Neural crest cell (in vitro differentiated cells): ENCODE results near the gene VN1R4. TPM values are rescaled to one million over a fixed set of nuclear protein-coding genes. Genes with fewer than 3 reads are reported as not detected.
"Not testable (repeated sequence)": the region's sequence is repeated elsewhere in the genome, so short reads cannot be mapped to it uniquely, and the experiment has no call there.

Experiments used
- DNase-seq: peaks from one replicate; pipeline ENCODE4 v3.0.0; 2021; ENCODE audit warnings: low read depth, mixed read lengths, low spot score
- H3K27ac Mint-ChIP-seq: one replicate; pipeline ENCODE4 v1.8.0; 2021; ENCODE audit warnings: mild to moderate bottlenecking, mixed read lengths; ENCODE audit not compliant: unreplicated experiment
- H3K27me3 Mint-ChIP-seq: 2 replicates; pipeline ENCODE4 v1.8.0; 2021; ENCODE audit warnings: low read depth, mild to moderate bottlenecking, mixed read lengths
- H3K36me3 Mint-ChIP-seq: 2 replicates; pipeline ENCODE4 v1.8.0; 2021; ENCODE audit warnings: low read depth, mild to moderate bottlenecking, mixed read lengths
- H3K4me1 Mint-ChIP-seq: 2 replicates; pipeline ENCODE4 v1.8.0; 2021; ENCODE audit warnings: mixed read lengths
- H3K4me3 Mint-ChIP-seq: one replicate; pipeline ENCODE4 v1.8.0; 2021; ENCODE audit warnings: mild to moderate bottlenecking, mixed read lengths
- H3K9me3 Mint-ChIP-seq: 2 replicates; pipeline ENCODE4 v1.8.0; 2021; ENCODE audit warnings: mixed read lengths
- total RNA-seq: library from RNA; stranded (reverse); gene quantifications from 2 replicates; pipeline ENCODE4 v1.2.1, GENCODE V29; 2021
- TF ChIP-seq, protein P1 (sequence below): fragments of 200-600 bp; sonication (generic); conservative IDR thresholded peaks from 2 replicates; pipeline ENCODE4 v1.5.0; 2021; ENCODE audit warnings: antibody characterized with exemption, mild to moderate bottlenecking

Gene VN1R4
- total RNA-seq, 1 donor from 2014 or later: not detected

DNA sequence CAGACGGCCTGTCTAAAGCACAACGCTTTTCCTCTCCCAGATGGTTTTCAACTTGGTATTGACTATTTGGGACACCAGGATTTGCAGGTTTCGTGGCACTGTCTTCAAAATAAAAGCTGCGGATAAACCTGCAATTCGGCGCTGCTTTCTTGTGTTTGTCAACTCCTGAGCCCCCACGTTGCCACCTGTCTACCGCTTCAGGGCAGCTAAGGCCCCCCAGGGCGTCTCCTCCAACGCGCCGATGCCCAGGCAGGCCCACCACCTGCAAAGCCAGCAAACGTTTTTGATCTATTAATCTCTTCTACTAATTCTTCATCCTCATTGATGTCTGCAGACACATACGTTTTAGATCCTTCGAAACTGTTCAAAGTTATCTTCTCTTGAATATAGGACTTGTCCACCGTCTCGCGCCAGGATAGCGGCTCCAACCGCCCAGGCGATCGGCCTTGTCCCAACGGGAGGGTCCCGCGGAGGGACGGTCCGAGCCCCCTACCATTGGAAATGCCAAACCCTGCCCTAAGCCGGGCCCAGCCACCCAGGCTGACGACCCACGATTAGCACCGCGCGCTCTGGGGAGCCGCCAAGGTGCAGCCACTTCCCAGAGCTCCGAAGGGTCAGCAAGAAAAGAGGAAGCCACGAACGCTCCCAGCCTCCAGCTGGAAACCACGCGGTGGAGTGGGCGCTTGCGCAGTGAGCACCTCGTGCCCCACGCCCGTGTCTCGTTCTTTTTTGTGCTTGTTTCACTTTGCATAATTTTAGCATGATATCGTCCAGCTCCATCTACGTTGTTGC lies 23.4 kb upstream of the VN1R4 start:
- H3K9me3 Mint-ChIP-seq: peaks cover 19% of the 10 kb centered on the region
- TF ChIP-seq, protein P1, sequence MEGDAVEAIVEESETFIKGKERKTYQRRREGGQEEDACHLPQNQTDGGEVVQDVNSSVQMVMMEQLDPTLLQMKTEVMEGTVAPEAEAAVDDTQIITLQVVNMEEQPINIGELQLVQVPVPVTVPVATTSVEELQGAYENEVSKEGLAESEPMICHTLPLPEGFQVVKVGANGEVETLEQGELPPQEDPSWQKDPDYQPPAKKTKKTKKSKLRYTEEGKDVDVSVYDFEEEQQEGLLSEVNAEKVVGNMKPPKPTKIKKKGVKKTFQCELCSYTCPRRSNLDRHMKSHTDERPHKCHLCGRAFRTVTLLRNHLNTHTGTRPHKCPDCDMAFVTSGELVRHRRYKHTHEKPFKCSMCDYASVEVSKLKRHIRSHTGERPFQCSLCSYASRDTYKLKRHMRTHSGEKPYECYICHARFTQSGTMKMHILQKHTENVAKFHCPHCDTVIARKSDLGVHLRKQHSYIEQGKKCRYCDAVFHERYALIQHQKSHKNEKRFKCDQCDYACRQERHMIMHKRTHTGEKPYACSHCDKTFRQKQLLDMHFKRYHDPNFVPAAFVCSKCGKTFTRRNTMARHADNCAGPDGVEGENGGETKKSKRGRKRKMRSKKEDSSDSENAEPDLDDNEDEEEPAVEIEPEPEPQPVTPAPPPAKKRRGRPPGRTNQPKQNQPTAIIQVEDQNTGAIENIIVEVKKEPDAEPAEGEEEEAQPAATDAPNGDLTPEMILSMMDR: no peak
- H3K36me3 Mint-ChIP-seq: peaks cover 3% of the 10 kb centered on the region
- no peak overlapping the region for H3K27ac Mint-ChIP-seq
- no peaks in the 10 kb centered on the region for H3K27me3 Mint-ChIP-seq
- no peaks in the 10 kb centered on the region for H3K4me1 Mint-ChIP-seq
- DNase-seq: no peak
- H3K4me3 Mint-ChIP-seq: no peak overlapping the region

DNA sequence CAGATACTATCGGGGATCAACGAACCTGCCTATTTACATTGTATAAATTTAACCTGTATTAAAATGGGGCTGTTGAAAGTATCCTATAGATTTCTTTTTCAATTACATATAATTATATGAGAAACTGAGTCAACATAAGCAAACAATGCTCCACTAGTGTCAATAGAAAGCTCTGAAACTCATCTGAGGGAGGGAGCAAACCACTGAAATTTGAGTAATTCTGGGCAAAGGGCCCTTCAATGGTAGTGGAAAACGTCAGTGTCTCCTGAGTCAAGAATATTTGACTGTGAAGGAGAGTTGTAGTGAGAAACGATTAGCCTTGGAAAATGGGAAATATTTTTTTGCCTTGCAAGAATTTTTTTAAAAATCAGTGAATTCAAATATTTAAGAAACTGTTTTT lies 17.6 kb upstream of the VN1R4 start:
- peaks cover 3% of the 10 kb centered on the region for H3K9me3 Mint-ChIP-seq
- H3K27me3 Mint-ChIP-seq: no peaks in the 10 kb centered on the region

DNA sequence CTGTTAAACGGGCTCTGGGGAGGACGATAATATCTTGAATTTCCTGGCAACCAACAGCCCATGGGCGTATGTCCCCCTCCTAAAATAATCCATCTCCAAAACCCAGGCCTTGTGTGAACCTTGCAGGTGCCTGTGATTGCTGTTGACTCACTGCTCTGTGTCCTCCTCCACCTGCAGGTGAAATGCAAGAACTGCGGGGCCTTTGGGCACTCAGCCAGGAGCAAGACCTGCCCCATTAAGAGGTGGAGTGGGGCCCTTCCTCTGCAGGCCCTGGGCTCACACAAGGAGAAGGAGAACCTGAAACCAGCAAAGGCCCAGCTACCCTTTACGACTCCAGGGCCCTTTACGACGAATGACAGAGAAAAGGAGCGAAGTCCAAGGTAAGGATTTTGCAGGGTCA lies 14.4 kb upstream of the VN1R4 start:
- not testable (repeated sequence) for H3K27me3 Mint-ChIP-seq, DNase-seq, H3K9me3 Mint-ChIP-seq, H3K36me3 Mint-ChIP-seq, H3K27ac Mint-ChIP-seq, H3K4me1 Mint-ChIP-seq, H3K4me3 Mint-ChIP-seq

More for the DNA sequence above, 17.6 kb upstream of the VN1R4 start:
- H3K4me1 Mint-ChIP-seq: no peaks in the 10 kb centered on the region
- H3K4me3 Mint-ChIP-seq: no peak overlapping the region
- H3K27ac Mint-ChIP-seq: no peak overlapping the region
- no peak for DNase-seq
- H3K36me3 Mint-ChIP-seq: peaks cover 3% of the 10 kb centered on the region
- TF ChIP-seq, protein P1: no peak

DNA sequence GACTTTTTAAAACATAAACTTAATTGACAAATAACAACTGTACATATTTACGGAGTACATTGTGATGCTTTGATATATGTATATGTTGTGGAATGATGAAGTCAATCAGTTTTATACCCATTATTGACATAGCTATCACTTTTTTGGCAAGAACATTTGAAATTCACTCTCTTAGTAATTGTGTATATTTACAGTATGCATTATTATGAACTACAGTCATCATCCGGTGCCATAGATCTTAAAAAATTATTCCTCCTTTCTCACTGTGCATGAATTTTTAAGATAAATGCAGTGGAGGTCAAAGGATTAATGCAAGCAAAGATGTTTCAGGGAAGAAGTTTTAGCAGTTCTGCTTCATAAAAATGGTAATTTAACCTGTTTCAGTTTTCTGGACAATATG lies 8.0 kb upstream of the VN1R4 start:
- peaks cover 28% of the 10 kb centered on the region for H3K9me3 Mint-ChIP-seq
- DNase-seq: no peak

DNA sequence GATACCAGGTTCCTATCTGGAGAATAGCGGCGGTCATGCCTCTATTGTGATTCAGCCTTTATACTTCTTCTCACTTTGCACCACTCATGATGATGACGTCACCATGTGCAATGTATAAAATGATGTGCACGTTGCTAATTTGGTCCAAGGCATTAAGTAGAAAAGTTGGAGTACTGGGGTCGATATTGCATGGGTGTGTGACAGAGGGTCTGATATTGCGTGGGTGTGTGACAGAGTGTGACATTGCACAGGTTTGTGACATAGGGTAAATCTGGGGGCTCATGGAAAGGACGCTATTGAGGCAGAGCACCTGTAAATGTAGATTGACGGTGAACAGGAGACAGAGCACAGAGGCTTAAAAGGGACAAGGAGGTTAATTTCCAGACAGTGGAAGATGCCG lies 4.5 kb upstream of the VN1R4 start:
- peaks cover 31% of the 10 kb centered on the region for H3K9me3 Mint-ChIP-seq
- peaks cover 5% of the 10 kb centered on the region for H3K27me3 Mint-ChIP-seq
- DNase-seq: no peak
- TF ChIP-seq, protein P1: no peak
- peaks cover 14% of the 10 kb centered on the region for H3K36me3 Mint-ChIP-seq
- no peak overlapping the region for H3K4me3 Mint-ChIP-seq
- no peaks in the 10 kb centered on the region for H3K4me1 Mint-ChIP-seq
- no peak overlapping the region for H3K27ac Mint-ChIP-seq

More for the DNA sequence above, 8.0 kb upstream of the VN1R4 start:
- TF ChIP-seq, protein P1: no peak
- H3K4me3 Mint-ChIP-seq: no peak overlapping the region
- no peak overlapping the region for H3K27ac Mint-ChIP-seq
- peaks cover 10% of the 10 kb centered on the region for H3K36me3 Mint-ChIP-seq
- H3K27me3 Mint-ChIP-seq: peaks cover 9% of the 10 kb centered on the region
- H3K4me1 Mint-ChIP-seq: no peaks in the 10 kb centered on the region

DNA sequence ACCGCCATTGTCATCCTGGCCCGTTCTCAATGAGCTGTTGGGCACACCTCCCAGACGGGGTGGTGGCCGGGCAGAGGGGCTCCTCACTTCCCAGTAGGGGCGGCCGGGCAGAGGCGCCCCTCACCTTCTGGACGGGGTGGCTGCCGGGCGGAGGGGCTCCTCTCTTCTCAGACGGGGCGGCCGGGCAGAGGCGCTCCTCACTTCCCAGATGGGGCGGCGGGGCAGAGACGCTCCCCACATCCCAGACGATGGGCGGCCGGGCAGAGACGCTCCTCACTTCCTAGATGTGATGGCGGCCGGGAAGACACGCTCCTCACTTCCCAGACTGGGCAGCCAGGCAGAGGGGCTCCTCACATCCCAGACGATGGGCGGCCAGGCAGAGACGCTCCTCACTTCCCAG lies 2.3 kb upstream of the VN1R4 start:
- H3K4me3 Mint-ChIP-seq, DNase-seq, H3K27ac Mint-ChIP-seq, H3K27me3 Mint-ChIP-seq, H3K4me1 Mint-ChIP-seq: not testable (repeated sequence)
- Mint-ChIP-seq H3K36me3 (peaks cover 14% of the 10 kb centered on the region), H3K9me3 (peaks cover 36% of the 10 kb centered on the region)

DNA sequence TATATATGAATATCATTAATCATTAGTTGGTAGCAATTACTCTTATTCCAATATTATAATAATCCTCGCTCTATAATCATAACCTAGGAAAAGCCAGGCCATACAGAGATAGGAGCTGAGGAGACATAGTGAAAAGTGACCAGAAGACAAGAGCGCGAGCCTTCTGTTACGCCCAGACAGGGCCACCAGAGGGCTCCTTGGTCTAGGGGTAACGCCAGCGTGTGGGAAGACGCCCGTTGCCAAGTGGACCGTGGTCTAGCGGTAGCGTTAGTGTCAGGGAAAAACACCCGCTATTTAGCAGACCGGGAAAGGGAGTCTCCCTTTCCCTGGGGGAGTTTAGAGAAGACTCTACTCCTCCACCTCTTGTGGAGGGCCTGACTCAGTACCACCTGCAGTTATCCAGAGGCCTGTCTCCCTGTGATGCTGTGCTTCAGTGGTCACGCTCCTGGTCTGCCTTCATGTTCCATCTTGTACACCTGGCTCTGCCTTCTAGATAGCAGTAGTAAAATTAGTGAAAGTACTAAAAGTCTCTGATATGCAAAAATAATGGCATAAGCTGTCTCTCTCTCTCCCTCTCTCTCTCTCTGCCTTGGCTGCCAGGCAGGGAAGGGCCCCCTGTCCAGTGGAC lies 9.7 kb downstream of the VN1R4 start, which contains the start of gene VN1R2:
VN1R2 (plus strand) TSS at position 578 of the 628 bp plus-strand sequence. CDS start 84 bp downstream, outside the sequence.
- peaks cover 19% of the 10 kb centered on the region for H3K9me3 Mint-ChIP-seq
- not testable (repeated sequence) for H3K27ac Mint-ChIP-seq, H3K27me3 Mint-ChIP-seq, DNase-seq, H3K4me1 Mint-ChIP-seq
- H3K4me3 Mint-ChIP-seq: peak within 1 kb of the TSS; percentile 28
- peaks cover 23% of the 10 kb centered on the region for H3K36me3 Mint-ChIP-seq
